Measurements from ENCODE around the gene ENDOU.

Gene ENDOU

GRCh38 chr12:47725091-47725772, at the start of gene ENDOU:
ENDOU (minus strand) TSS chr12:47725490; CDS start chr12:47725413, 77 bp downstream.
- in situ Hi-C loops (cut with HindIII; ENCODE audit: low sequenced_read_pairs), result no loop called here
- H3K4me3 ChIP-seq (ENCODE audit: low read depth, low read length), result no peak within 1 kb of the TSS
- DNase-seq (ENCODE audit: low read depth, low spot score), result no peak
- TF ChIP-seq, protein P1, sequence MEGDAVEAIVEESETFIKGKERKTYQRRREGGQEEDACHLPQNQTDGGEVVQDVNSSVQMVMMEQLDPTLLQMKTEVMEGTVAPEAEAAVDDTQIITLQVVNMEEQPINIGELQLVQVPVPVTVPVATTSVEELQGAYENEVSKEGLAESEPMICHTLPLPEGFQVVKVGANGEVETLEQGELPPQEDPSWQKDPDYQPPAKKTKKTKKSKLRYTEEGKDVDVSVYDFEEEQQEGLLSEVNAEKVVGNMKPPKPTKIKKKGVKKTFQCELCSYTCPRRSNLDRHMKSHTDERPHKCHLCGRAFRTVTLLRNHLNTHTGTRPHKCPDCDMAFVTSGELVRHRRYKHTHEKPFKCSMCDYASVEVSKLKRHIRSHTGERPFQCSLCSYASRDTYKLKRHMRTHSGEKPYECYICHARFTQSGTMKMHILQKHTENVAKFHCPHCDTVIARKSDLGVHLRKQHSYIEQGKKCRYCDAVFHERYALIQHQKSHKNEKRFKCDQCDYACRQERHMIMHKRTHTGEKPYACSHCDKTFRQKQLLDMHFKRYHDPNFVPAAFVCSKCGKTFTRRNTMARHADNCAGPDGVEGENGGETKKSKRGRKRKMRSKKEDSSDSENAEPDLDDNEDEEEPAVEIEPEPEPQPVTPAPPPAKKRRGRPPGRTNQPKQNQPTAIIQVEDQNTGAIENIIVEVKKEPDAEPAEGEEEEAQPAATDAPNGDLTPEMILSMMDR (IDR thresholded peaks at IDR 0.05; ENCODE audit: low read depth, low read length), result no peak

- in situ Hi-C loops (cut with HindIII; ENCODE audit: low sequenced_read_pairs), result no loop called here
Observed at GRCh38 chr12:47774663-47775062, 49.4 kb upstream of the ENDOU start.

GRCh38 chr12:47773858-47774580, 48.7 kb upstream of the ENDOU start:
- TF ChIP-seq, protein P1 (IDR thresholded peaks at IDR 0.05; ENCODE audit: low read depth, low read length), result no peak
- in situ Hi-C loops (cut with HindIII; ENCODE audit: low sequenced_read_pairs), result no loop called here
- peak overlapping the region; percentile 51 for H3K4me3 ChIP-seq (ENCODE audit: low read depth, low read length)
- DNase-seq (ENCODE audit: low read depth, low spot score), result no peak

More at GRCh38 chr12:47774663-47775062, 49.4 kb upstream of the ENDOU start:
- TF ChIP-seq, protein P1 (IDR thresholded peaks at IDR 0.05; ENCODE audit: low read depth, low read length), result no peak
- DNase-seq (ENCODE audit: low read depth, low spot score), result no peak
- no peak overlapping the region for H3K4me3 ChIP-seq (ENCODE audit: low read depth, low read length)

DNA sequence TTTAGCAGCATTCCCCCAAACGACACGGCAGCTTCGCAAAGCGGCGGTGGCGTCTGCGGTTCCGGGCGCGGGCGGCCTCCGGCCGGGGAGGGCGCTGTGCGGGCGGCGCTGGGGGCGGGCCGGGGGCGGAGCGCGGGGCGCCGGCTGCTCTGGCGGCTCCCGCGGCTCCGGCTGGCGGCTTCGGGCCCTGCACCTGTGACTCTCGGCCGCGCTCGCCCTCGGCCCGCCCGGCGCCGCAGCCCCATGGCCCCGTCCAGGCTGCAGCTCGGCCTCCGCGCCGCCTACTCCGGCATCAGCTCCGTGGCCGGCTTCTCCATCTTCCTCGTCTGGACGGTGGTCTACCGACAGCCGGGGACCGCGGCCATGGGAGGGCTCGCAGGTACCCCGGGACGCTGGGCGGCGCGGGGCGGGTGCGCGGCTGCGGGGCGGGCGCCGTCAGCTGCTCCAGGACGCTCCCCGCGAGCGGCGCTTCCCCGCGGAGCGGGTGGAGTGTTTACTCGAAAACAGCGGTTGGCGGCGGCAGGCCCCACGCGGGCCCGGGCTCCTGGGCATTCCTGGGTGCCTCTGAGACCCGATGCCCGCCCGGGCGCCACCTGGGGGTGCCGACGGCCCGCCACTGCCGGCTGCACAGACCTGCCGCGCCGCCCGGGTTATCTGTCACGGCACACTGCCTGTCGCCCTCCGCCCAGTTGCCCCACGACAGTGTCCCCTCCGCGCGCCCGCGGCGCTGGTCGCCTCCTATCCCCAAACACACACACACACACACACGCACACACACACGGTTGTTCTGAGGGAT, 48.0 kb upstream of the ENDOU start, which contains the start of gene SLC48A1:
TSS of gene SLC48A1 (plus strand) at position 177 of the 796 bp plus-strand sequence. CDS start at position 244, 67 bp downstream.
- peak within 1 kb of the TSS; percentile 51 for H3K4me3 ChIP-seq (ENCODE audit: low read depth, low read length)
- TF ChIP-seq, protein P1 (IDR thresholded peaks at IDR 0.05; ENCODE audit: low read depth, low read length), result peak; percentile 29
- DNase-seq (ENCODE audit: low read depth, low spot score), result no peak
- in situ Hi-C loops (cut with HindIII; ENCODE audit: low sequenced_read_pairs), result no loop called here

DNA sequence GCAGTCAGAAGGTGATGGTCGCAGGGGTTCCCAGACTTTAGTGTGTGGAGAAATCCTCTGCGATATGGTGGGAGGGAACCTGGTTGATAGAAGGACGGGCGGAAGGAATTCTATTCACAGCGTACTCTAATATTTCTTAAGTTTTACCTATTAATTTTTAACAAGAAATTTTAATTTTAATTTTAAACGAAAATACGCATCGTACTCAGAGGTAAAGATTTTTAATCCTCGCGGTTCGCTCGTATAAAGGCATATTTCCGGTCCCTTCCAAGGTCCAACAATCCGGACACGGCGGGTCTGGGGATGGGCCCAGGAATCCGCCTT, 47.4 kb upstream of the ENDOU start:
- DNase-seq (ENCODE audit: low read depth, low spot score), result no peak
- in situ Hi-C loops (cut with HindIII; ENCODE audit: low sequenced_read_pairs), result no loop called here
- H3K4me3 ChIP-seq (ENCODE audit: low read depth, low read length), result peak overlapping the region; percentile 47
- TF ChIP-seq, protein P1 (IDR thresholded peaks at IDR 0.05; ENCODE audit: low read depth, low read length), result no peak

DNA sequence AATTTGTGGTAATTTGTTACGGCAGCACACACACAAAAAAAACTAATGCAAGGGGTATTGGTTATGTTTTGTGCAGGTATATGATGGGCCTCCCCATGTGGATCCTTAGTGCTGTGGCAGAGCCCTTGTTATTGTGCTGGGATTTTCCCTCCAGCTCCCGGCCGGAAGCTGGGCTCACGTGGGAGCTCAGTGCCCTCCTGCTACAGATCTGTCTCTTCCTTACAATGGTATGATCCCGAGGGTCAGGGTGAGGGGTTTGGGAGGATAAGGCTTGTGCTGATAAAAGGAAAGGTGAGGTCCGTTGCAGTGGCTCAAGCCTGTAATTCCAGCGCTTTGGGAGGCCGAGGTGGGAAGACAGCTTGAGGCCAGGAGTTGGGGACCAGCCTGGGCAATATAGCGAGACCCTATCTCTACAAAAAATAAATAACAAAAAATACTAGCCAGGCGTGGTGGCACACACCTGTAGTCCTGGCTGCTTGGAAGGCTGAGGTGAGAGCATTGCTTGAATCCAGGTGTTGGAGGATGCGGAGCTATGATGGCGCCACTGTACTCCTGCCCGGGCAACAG, 46.9 kb upstream of the ENDOU start:
- in situ Hi-C loops (cut with HindIII; ENCODE audit: low sequenced_read_pairs), result no loop called here
- no peak for DNase-seq (ENCODE audit: low read depth, low spot score)
- TF ChIP-seq, protein P1 (IDR thresholded peaks at IDR 0.05; ENCODE audit: low read depth, low read length), result no peak
- no peak overlapping the region for H3K4me3 ChIP-seq (ENCODE audit: low read depth, low read length)

Data from astrocyte of the spinal cord (primary cell).